GM12878 (cell line): ENCODE results near the gene SLC2A4RG. TPM values are rescaled to one million over a fixed set of nuclear protein-coding genes. Genes with fewer than 3 reads are reported as not detected.
A peak's percentile ranks its signal among the peaks of the same experiment; 100 is the strongest.
"Not testable (repeated sequence)": the region's sequence is repeated elsewhere in the genome, so short reads cannot be mapped to it uniquely, and the experiment has no call there.

Source experiments
- ATAC-seq: fragments of 200-7000 bp; cut with Tn5 transposase; 3 replicates; pipeline ENCODE4 v1.9.1; 2020; ENCODE audit warnings: mild to moderate bottlenecking, moderate library complexity
- BruUV-seq: library from RNA; stranded (reverse); fragments of 400-500 nt; replicated peaks from 2 replicates; lab custom pipeline; 2021; lab: Mats Ljungman, UMichigan
- CTCF ChIA-PET: fragments of 300-600 bp; sonication (Branson Sonifier 250); formaldehyde crosslinking; extraction: SDS; loops from one replicate; lab custom pipeline; 2021; ENCODE audit warnings: inconsistent platforms; lab: Yijun Ruan, JAX
- POLR2A ChIA-PET: fragments of 350-600 bp; formaldehyde crosslinking; extraction: SDS; loops from one replicate; lab custom pipeline; 2021; ENCODE audit warnings: inconsistent platforms; lab: Charles Lee
- RAD21 ChIA-PET: fragments of 300-600 bp; sonication (Branson Sonifier 250); formaldehyde crosslinking; loops from one replicate; lab custom pipeline; 2023; ENCODE audit warnings: antibody characterized with exemption; ENCODE audit not compliant: unreplicated experiment; lab: Charles Lee
- SMC1A ChIA-PET: fragments of 300-600 bp; sonication (Branson Sonifier 250); formaldehyde crosslinking; loops from one replicate; lab custom pipeline; 2023; ENCODE audit not compliant: unreplicated experiment, uncharacterized antibody; lab: Charles Lee
- DNase-seq: peaks from one replicate; pipeline ENCODE4 v3.0.0-alpha.2; 2011; ENCODE audit warnings: low read depth, low spot score
- FAIRE-seq: peaks from 3 replicates; lab custom pipeline; 2011; peaks lifted over from hg19 to GRCh38; lab: Jason Lieb, UNC
- H2AFZ ChIP-seq: 2 replicates; pipeline ENCODE4 v1.6.0; 2011; ENCODE audit warnings: low read depth, low read length, control low read depth; ENCODE audit not compliant: control insufficient read depth
- H3K27ac ChIP-seq: 2 replicates; pipeline ENCODE4 v1.5.1; 2011; ENCODE audit warnings: control low read depth; ENCODE audit not compliant: control insufficient read depth, insufficient read depth
- H3K27me3 ChIP-seq, 2 experiments: replicated peaks in 1 of 2; 2 replicates each; pipeline versions ENCODE4 v1.6.0 to v1.6.1; 2011; ENCODE audit warnings: low read length in 1 of 2; ENCODE audit not compliant: control insufficient read depth in 2 of 2, insufficient read depth in 2 of 2
- H3K36me3 ChIP-seq, 2 experiments: 2 replicates each; pipeline ENCODE4 v1.5.1; 2011; ENCODE audit warnings: low read length in 1 of 2; ENCODE audit not compliant: control insufficient read depth in 2 of 2, insufficient read depth in 2 of 2
- H3K4me1 ChIP-seq: 2 replicates; pipeline ENCODE4 v1.6.1; 2011; ENCODE audit warnings: mild to moderate bottlenecking, low read length, moderate library complexity, mixed read lengths; ENCODE audit not compliant: control insufficient read depth, insufficient read depth
- H3K4me2 ChIP-seq: 2 replicates; pipeline ENCODE4 v1.6.0; 2011; ENCODE audit warnings: control low read depth; ENCODE audit not compliant: control insufficient read depth, insufficient read depth
- H3K4me3 ChIP-seq: fragments of 200-600 bp; sonication (generic); 2 replicates; pipeline ENCODE4 v1.5.1; 2016
- H3K79me2 ChIP-seq: 2 replicates; pipeline ENCODE4 v1.6.0; 2011; ENCODE audit warnings: low read length; ENCODE audit not compliant: control insufficient read depth, insufficient read depth
- H3K9ac ChIP-seq: 2 replicates; pipeline ENCODE4 v1.8.0; 2011; ENCODE audit warnings: low read length, control low read depth, mixed read lengths; ENCODE audit not compliant: control insufficient read depth, insufficient read depth
- H3K9me3 ChIP-seq: replicated peaks from 3 replicates; pipeline ENCODE4 v1.5.1; 2011; ENCODE audit warnings: mild to moderate bottlenecking, low read length; ENCODE audit not compliant: control insufficient read depth, insufficient read depth
- H4K20me1 ChIP-seq: 2 replicates; pipeline ENCODE4 v1.6.0; 2011; ENCODE audit not compliant: control insufficient read depth, insufficient read depth
- CTCF ChIP-seq, 3 experiments: IDR thresholded peaks in 2 of 3; conservative IDR thresholded peaks in 1 of 3; 2 replicates each; pipeline ENCODE4 v1.5.1; 2011; ENCODE audit warnings: low read depth in 3 of 3, low read length in 3 of 3, mild to moderate bottlenecking in 3 of 3, control low read depth in 2 of 3, moderate library complexity in 2 of 3, inconsistent platforms in 1 of 3, mixed read lengths in 1 of 3; ENCODE audit not compliant: control insufficient read depth in 2 of 3, insufficient read depth in 1 of 3; ENCODE audit errors: extremely low read depth in 1 of 3
- MTA3 ChIP-seq: IDR thresholded peaks from 2 replicates; pipeline ENCODE4 v1.6.1; 2012; ENCODE audit warnings: low read length, inconsistent platforms, borderline replicate concordance
- MXI1 ChIP-seq: fragments of 150-350 bp; IDR thresholded peaks from 2 replicates; pipeline ENCODE4 v1.6.1; 2011; ENCODE audit warnings: low read depth, mild to moderate bottlenecking, inconsistent platforms, low read length, improper control_type of control experiment
- POU2F2 ChIP-seq: IDR thresholded peaks from 3 replicates; pipeline ENCODE4 v1.6.1; 2011; ENCODE audit warnings: low read depth, mild to moderate bottlenecking, low read length, borderline replicate concordance
- RAD21 ChIP-seq: IDR thresholded peaks from 2 replicates; pipeline ENCODE4 v1.6.1; 2011; ENCODE audit warnings: mild to moderate bottlenecking, low read depth, low read length, moderate library complexity; ENCODE audit not compliant: insufficient read depth
- RCOR1 ChIP-seq: conservative IDR thresholded peaks from 2 replicates; pipeline ENCODE4 v1.6.1; 2012; ENCODE audit warnings: low read depth, low read length, improper control_type of control experiment
- SUZ12 ChIP-seq: fragments of 200-600 bp; sonication (generic); IDR thresholded peaks from one replicate; pipeline ENCODE4 v1.6.1; 2018; ENCODE audit warnings: antibody characterized with exemption, mild to moderate bottlenecking; ENCODE audit not compliant: unreplicated experiment
- ZBTB33 ChIP-seq: fragments of 450-650 bp; IDR thresholded peaks from 2 replicates; pipeline ENCODE4 v1.6.1; 2017; ENCODE audit warnings: mild to moderate bottlenecking
- WGBS: methylation state at CpG from one replicate; pipeline ENCODE4 v1.1.6; 2016; ENCODE audit warnings: low lambda C conversion rate; ENCODE audit not compliant: insufficient replicate concordance, insufficient coverage; ENCODE audit errors: missing lambda C conversion rate; 5-methylcytosine and 5-hydroxymethylcytosine counted together
- in situ Hi-C: fragments of 300-500 bp; cut with MboI; formaldehyde crosslinking; loops from 9 replicates; pipeline ENCODE4 v1.14.3; 2018; ENCODE audit warnings: mixed read lengths
- intact Hi-C: fragments of 100-400 bp; cut with micrococcal nuclease; formaldehyde crosslinking; loops from one replicate; pipeline ENCODE4 v1.14.2; 2022; ENCODE audit not compliant: unreplicated experiment
- polyA plus RNA-seq, 11 experiments: library from polyadenylated mRNA; depleted of rRNA in 4 of 11; unstranded in 6 of 11; stranded (reverse) in 5 of 11; fragments of >200 nt; fragmentation: Nextera tagmentation in 4 of 11; fragmentation: Illumina TruSeq in 1 of 11; extraction: Ambion mirVana in 4 of 11; extraction: Trizol in 1 of 11; gene quantifications; 1 replicate in 1 of 11; 2 replicates in 10 of 11; pipeline versions ENCODE4 v1.2.1 to v1.2.3, GENCODE V29; 2011 to 2016; ENCODE audit warnings: inconsistent platforms in 2 of 11, missing spikeins in 2 of 11, low read depth in 1 of 11
- total RNA-seq, 4 experiments: library from RNA; depleted of rRNA in 3 of 4; stranded (reverse); fragments of >200 nt in 3 of 4; fragmentation: Illumina TruSeq in 1 of 4; extraction: Trizol in 1 of 4; gene quantifications; 2 replicates each; pipeline versions ENCODE4 v1.2.1 to v1.2.3, GENCODE V29; 2013 to 2021

The SLC2A4RG gene
- total and polyA plus RNA-seq, 10 of the 15 experiments (the other 5 are each of a cell fraction or from before 2014, with no cell fraction given) = 0.34 to 65.9 (median 13.3) TPM

GRCh38 chr20:63775096-63775978 lies 35.8 kb downstream of the SLC2A4RG start:
- FAIRE-seq (no peak), DNase-seq (no peak), ATAC-seq (no peak)
- CTCF ChIA-PET = interaction anchor here (1.0 kb wide), 1 partner anchor 90 kb away, joined by 3 read pairs; the partner anchor contains the start of gene TPD52L2
- Histone ChIP-seq H3K9ac (no peak overlapping the region), H3K4me1 (no peaks in the 10 kb centered on the region), H3K9me3 (peaks cover 7% of the 10 kb centered on the region; the same call in 1 of the 3 replicates), H3K27ac (no peak overlapping the region), H3K36me3 (no peaks in the 10 kb centered on the region), H4K20me1 (no peaks in the 10 kb centered on the region), H3K4me2 (no peak overlapping the region), H3K79me2 (no peaks in the 10 kb centered on the region), H3K27me3 (no peaks in the 10 kb centered on the region), H3K4me3 (no peak overlapping the region), H2AFZ (no peak overlapping the region)
- RAD21 ChIA-PET = no interaction called here
- in situ Hi-C loops (no loop called here), intact Hi-C loops (no loop called here)
- no TSS peak for BruUV-seq
- POLR2A ChIA-PET = no interaction called here
- SMC1A ChIA-PET = no interaction called here
- 83% methylated on average over 67 of the region's 67 CpGs for WGBS
- TF ChIP-seq RAD21 (0 out of 2 replicates have a peak, but pooled peaks have one; percentile 17), MTA3 (no peak), POU2F2 (no peak), CTCF (IDR thresholded peaks at IDR 0.05 in 2 of 3, conservative IDR thresholded peaks at IDR 0.05 in 1 of 3; ENCODE audit: control insufficient read depth in 2 of 3, extremely low read depth in 1 of 3, insufficient read depth in 1 of 3, low read depth in 3 of 3, low read length in 3 of 3) (0 out of 6 replicates have a peak, but pooled peaks of 2 of the 3 experiments have one; percentile 4 to 22), ZBTB33 (0 out of 2 replicates have a peak, but pooled peaks have one; percentile 34), RCOR1 (no peak), SUZ12 (no peak), MXI1 (no peak)

GRCh38 chr20:63776875-63777274 lies 37.3 kb downstream of the SLC2A4RG start:
- H3K9ac ChIP-seq, FAIRE-seq, ATAC-seq, H3K9me3 ChIP-seq, H3K79me2 ChIP-seq, in situ Hi-C loops, H3K4me1 ChIP-seq, H4K20me1 ChIP-seq, H3K36me3 ChIP-seq, H3K4me3 ChIP-seq, H3K27ac ChIP-seq, H3K27me3 ChIP-seq, BruUV-seq, DNase-seq, RAD21 ChIA-PET, H2AFZ ChIP-seq, H3K4me2 ChIP-seq, SMC1A ChIA-PET, POLR2A ChIA-PET, intact Hi-C loops: not testable (repeated sequence)
- 83% methylated on average over 10 of the region's 23 CpGs for WGBS
- CTCF ChIA-PET = interaction anchor here (2.2 kb wide), 1 partner anchor 10 kb away, joined by 7 read pairs; no protein-coding TSS in a partner anchor
